Type B pancreatic cell (in vitro differentiated cells): ENCODE results near the gene BMP3. TPM values are rescaled to one million over a fixed set of nuclear protein-coding genes. Genes with fewer than 3 reads are reported as not detected.

ENCODE experiments used
- DNase-seq: peaks from one replicate; pipeline ENCODE4 v3.0.0; 2021; ENCODE audit warnings: mixed read lengths; ENCODE audit not compliant: unreplicated experiment; ENCODE audit errors: extremely low spot score
- H3K27ac Mint-ChIP-seq: 2 replicates; pipeline ENCODE4 v1.8.0; 2021; ENCODE audit warnings: mild to moderate bottlenecking, mixed read lengths
- H3K27me3 Mint-ChIP-seq: 2 replicates; pipeline ENCODE4 v1.8.0; 2021; ENCODE audit warnings: mixed read lengths
- H3K36me3 Mint-ChIP-seq: 2 replicates; pipeline ENCODE4 v1.8.0; 2021; ENCODE audit warnings: mixed read lengths
- H3K4me1 Mint-ChIP-seq: one replicate; pipeline ENCODE4 v1.8.0; 2021; ENCODE audit warnings: mixed read lengths; ENCODE audit not compliant: unreplicated experiment
- H3K4me3 Mint-ChIP-seq: 2 replicates; pipeline ENCODE4 v1.8.0; 2021; ENCODE audit warnings: mild to moderate bottlenecking, mixed read lengths
- H3K9me3 Mint-ChIP-seq: 2 replicates; pipeline ENCODE4 v1.8.0; 2021; ENCODE audit warnings: mixed read lengths
- CTCF ChIP-seq: fragments of 200-600 bp; sonication (generic); conservative IDR thresholded peaks from 2 replicates; pipeline ENCODE4 v1.5.0; 2021; ENCODE audit warnings: antibody characterized with exemption, mild to moderate bottlenecking
- total RNA-seq: library from RNA; stranded (reverse); gene quantifications from 2 replicates; pipeline ENCODE4 v1.2.1, GENCODE V29; 2021; ENCODE audit warnings: low replicate concordance

Gene BMP3
- total RNA-seq, 1 donor from 2014 or later = 10.7 TPM

DNA sequence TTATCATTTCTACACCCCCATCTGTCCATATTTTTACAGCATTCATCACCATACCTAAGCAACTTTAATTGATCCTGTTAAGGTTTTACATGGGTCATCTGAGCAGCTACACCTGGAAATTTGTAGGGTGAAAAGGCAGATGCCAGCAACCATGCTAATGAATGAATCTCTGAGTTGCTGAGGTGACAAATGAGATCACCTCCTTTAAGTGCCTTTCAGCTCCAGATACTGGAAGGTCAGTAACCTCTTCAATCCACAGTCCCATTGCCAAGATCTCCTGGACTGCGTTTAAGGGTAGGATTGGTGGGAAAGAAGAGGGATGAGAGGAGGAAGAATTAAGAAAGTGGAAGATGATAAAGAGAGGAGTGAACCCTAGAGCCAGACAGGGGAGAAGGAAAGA, 8.5 kb upstream of the BMP3 start:
- peaks cover 37% of the 10 kb centered on the region for H3K27me3 Mint-ChIP-seq
- no peak overlapping the region for H3K4me3 Mint-ChIP-seq

DNA sequence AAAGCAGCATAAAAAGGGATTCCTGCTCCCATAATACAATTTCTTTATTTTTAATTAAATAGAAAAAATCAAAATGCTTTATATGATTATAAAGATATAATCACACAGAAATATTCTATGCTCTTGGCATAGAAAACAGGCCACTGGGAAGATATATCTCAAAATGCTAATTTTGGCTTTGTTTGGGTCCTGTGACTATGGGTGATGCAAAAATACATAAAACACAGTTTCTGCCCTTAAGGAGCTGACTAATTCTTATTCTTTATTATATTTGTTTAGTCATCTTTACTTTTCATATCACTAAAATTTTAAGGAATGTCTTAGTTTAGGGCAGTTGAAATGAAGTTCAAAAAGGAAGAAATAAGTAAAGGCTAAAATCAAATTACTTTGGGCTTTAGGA, 7.0 kb upstream of the BMP3 start:
- Mint-ChIP-seq H3K4me1 (peaks cover 5% of the 10 kb centered on the region), H3K4me3 (no peak overlapping the region), H3K36me3 (no peaks in the 10 kb centered on the region), H3K27ac (no peak overlapping the region), H3K9me3 (no peaks in the 10 kb centered on the region), H3K27me3 (peaks cover 52% of the 10 kb centered on the region)
- DNase-seq = no peak
- TF ChIP-seq CTCF = no peak

More for the DNA sequence above, 8.5 kb upstream of the BMP3 start:
- Mint-ChIP-seq H3K36me3 (no peaks in the 10 kb centered on the region), H3K27ac (peak overlapping the region; percentile 39), H3K9me3 (no peaks in the 10 kb centered on the region), H3K4me1 (peaks cover 5% of the 10 kb centered on the region)
- no peak for TF ChIP-seq CTCF
- no peak for DNase-seq

GRCh38 chr4:81030981-81031791, 678 bp downstream of the BMP3 start:
- peak overlapping the region; percentile 97 for H3K4me3 Mint-ChIP-seq
- no peak for DNase-seq
- H3K27me3 Mint-ChIP-seq = peaks cover 87% of the 10 kb centered on the region
- H3K9me3 Mint-ChIP-seq = no peaks in the 10 kb centered on the region
- H3K36me3 Mint-ChIP-seq = peaks cover 4% of the 10 kb centered on the region
- peaks cover 10% of the 10 kb centered on the region for H3K4me1 Mint-ChIP-seq
- TF ChIP-seq CTCF = no peak
- peak overlapping the region; percentile 75 for H3K27ac Mint-ChIP-seq

DNA sequence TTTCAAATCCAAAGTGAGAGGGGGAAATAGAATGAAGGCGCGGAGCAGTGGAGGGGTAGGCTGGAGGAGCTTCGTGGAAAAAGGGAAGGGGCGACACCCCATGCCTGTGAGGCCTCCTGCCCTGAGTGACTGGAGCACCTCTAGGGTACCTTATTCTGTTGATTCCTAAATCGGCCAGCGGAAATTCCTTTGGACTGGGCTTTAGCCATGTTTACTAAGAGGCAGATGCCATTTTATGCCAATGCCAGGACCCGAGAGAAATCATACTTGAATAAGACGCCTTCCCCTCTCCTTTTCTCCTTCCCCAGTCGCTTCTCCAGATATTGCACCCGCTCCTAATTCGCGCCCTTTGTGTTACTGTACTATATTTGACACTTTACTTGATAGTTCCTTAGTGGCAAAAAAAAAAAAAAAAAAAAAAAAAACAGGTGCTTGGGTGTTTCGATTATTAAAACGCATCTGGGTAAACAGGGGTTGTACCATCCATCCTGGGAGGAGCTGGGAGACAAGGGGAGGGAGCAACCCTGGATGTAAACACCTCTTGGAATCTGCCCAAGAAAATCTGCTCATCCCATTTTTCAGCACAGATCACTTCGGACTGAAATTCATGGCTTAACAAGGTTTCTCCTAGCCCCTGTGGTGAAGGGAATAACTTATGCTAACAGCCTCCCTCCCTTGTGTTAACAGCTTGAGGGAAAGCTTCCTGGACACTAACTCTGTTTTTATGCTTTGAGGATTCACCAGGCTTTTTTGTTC, 1.5 kb downstream of the BMP3 start:
- H3K4me1 Mint-ChIP-seq = peaks cover 10% of the 10 kb centered on the region
- H3K36me3 Mint-ChIP-seq = peaks cover 4% of the 10 kb centered on the region
- TF ChIP-seq CTCF = no peak
- H3K27ac Mint-ChIP-seq = peak overlapping the region; percentile 35
- H3K9me3 Mint-ChIP-seq = no peaks in the 10 kb centered on the region
- no peak for DNase-seq
- H3K4me3 Mint-ChIP-seq = peak overlapping the region; percentile 97
- peaks cover 82% of the 10 kb centered on the region for H3K27me3 Mint-ChIP-seq

DNA sequence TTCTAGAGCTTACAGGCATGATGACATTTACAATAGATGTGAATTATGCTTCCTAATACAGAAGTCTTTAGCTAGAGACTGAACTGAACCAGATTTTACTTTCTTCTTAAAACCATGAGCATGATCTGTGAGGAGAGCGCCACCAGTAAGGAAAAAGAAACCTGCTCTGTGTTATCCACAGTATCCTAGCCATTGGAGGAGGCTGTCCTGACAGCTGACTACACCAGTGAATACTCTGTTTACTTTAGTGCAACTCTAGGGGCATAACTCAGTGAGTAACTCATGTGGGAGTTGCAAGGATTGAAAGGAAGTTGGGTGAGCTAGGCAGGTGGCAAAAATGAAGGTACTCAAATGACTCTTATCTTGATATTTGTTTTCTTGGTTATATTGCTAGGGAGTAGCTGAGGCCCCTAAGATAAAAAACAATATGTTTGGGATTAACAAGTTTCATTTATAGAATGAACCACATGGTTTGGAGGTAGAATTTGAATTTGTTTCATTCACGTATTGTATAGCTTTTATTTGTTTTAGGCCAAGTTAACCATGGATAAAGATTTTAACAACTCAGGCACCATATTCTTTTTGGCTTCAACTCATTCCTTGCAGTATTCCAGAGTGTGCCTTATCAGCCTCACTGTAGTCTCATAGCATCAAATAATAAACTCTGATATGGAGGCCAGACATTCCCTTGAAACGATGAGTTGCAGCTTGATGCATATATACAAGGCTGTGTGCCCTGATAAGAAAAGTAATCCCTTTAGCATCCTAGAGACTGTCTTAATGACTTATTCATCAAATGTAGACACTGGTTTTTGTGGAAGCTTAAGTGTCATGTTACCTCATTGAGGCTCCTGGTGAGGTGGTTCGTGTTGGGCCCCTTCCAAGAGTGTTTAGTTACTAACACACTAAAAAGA, 2.5 kb downstream of the BMP3 start:
- DNase-seq = no peak
- Mint-ChIP-seq H3K9me3 (no peaks in the 10 kb centered on the region), H3K27ac (no peak overlapping the region), H3K36me3 (peaks cover 4% of the 10 kb centered on the region), H3K4me1 (peaks cover 10% of the 10 kb centered on the region), H3K27me3 (peaks cover 78% of the 10 kb centered on the region), H3K4me3 (peak overlapping the region; percentile 97)
- no peak for TF ChIP-seq CTCF
